EH (cell line): ENCODE measurements around the gene BYSL.

Source experiments
- DNase-seq: peaks from one replicate; pipeline ENCODE4 v3.0.0-alpha.2; 2015; ENCODE audit warnings: low read depth

Gene BYSL, protein sequence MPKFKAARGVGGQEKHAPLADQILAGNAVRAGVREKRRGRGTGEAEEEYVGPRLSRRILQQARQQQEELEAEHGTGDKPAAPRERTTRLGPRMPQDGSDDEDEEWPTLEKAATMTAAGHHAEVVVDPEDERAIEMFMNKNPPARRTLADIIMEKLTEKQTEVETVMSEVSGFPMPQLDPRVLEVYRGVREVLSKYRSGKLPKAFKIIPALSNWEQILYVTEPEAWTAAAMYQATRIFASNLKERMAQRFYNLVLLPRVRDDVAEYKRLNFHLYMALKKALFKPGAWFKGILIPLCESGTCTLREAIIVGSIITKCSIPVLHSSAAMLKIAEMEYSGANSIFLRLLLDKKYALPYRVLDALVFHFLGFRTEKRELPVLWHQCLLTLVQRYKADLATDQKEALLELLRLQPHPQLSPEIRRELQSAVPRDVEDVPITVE

DNA sequence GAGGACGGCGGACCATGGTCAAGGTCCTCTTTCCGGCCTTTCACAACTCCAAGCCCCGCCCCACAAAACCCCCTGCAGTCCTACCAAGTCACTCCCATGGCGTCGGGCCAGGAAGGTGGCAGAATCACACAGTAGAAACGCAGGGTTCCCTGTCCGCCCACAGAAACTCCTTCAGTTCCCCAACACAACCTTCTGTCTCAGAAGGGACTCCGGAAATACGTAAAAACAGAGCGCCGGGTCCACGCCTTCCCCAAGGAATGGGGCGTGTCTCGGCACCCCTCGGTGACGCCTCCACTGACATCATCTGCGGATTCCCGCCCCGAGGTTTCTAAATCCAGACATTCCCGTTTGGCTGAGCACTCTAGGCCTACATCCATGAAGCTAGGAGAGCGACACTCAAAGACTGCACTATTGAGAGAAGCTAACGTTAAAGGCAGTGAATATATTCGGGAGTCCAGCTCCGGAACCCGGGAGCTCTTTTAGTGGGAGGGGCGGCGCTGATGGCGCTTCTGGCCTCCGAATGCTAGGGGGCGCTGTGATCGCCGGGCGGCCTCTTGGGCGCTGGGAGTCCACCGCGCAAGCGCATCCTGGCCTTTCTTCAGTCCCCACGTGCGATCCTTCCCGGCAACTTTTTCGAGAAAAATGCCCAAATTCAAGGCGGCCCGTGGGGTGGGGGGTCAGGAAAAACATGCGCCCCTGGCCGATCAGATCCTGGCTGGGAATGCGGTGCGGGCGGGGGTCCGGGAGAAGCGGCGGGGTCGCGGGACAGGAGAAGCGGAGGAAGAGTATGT is at the start of gene BYSL, which contains the start of gene MED20:
Gene BYSL, plus strand, starts transcription at position 579 of the 791 bp plus-strand sequence. Its CDS starts 64 bp downstream, at position 643.
Gene MED20, minus strand, starts transcription at position 219 of the 791 bp plus-strand sequence. Its CDS starts 121 bp downstream, at position 98.
- DNase-seq: peak; percentile 95

DNA sequence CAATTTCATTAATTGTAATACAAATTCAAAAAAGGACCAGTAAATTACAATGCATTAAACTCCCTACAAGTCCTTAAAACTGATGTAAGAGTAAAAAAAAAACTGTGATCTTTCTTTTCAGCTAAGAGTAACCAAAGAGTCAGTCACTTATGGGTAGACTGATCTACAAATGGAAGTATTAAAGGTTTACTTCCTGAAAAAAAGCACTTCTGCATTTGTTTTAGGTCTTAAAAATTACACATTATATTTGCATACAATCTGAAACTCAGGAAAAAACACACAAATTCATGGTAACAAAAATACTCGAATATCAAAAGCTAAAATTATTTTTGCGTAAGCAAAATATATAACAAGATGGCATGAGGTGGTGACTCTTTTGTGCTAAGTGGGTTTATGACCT is 49.6 kb upstream of the BYSL start:
- DNase-seq: no peak

DNA sequence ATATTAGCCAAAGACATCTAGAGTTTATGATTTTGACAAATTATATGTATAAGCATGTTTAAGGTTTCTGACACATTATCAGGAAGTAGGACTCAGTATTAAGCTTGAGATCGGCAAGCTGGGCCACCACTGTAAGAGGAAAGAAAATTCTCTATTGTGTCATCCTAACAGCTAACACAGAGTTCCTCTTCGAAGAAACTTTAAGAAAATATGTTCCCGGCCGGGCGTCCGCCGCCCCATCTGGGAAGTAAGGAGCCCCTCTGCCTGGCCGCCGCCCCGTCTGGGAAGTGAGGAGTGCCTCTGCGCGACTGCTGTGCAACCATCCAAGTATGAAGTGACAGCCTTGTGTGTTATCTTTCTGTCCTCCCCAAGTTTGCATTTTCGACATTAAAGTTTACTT is 49.2 kb upstream of the BYSL start:
- DNase-seq: no peak

DNA sequence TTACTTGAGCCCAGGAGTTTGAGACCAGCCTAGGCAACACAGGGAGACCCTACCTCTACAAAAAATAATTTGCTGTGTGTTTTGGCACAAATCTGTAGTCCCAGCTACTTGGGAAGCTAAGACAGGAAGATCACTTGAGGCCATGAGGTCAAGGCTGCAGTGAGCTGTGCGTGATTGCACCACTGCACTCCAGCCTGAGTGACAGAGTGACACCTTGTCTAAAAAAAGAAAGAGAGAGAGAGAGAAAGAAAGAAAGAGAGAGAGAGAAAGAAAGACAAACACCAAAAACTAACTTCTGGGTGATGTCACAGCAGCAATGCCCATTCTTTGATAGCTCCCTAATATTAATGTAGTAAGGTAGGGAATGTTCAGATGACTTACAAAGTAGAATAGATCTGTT is 46.6 kb upstream of the BYSL start:
- DNase-seq: no peak

DNA sequence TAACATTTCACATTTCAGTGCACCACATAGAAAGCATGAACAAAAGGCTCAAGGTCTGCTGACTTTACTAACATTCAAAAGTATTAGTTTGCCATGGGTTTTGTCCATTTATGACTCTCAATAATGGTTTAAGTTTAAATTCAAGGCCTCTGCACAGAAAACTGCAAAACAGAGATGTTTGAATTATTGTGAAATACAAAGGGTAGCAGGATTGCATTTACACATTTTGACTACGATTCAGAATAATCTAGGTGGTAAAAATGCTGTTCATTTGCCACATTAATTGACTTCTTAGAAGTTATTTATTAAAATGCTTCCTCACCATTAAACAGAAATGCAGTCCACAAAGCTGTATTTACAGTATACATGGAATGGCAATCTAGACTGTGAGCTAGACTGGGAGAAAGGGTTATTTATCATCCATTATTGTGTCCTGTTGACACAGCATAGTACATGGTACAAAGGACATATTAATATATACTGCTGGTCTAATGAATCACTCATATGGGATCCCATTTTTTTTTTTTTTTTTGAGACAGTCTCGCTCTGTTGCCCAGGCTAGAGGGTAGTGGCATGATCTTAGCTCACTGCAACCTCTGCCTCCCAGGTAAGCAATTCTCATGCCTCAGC is 44.1 kb upstream of the BYSL start:
- DNase-seq: no peak

DNA sequence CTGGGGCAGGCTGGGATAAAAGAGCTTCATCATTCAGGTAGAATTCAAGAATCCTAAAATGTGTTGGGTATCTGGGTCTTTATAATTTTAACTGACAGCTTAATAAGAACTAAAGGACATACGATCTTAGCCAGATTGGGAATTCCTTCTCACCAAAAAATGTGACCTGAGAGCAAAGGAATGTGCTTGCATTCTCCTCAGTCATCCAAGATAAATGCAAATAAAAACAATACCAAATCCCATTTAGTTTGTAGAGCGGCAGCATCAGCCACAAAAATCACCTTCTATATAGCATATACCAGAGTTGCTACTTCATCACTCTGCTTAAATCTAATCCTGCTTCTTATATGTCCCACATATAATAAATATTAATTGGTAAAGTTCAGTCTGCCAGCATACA is 43.1 kb upstream of the BYSL start:
- DNase-seq: peak; percentile 77

DNA sequence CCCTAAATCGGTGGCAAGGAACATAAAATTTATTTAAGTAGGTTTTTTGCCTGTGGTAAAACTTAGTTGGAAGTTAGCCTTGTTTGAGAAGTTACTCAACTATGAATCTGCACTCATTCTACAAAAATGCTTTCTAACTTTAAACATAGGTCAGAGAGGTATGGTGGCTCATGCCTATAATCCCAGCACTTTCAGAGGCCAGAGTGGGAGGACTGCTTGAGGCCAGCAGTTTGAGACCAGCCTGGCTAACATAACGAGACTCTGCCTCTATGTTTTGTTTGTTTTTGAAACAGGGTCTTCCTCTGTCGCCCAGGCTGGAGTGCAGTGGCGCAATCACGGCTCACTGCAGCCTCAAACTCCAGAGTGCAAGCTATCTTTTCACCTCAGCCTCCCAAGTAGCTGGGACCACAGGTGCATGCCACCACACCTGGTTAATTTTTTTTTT is 42.3 kb upstream of the BYSL start:
- DNase-seq: peak; percentile 81

DNA sequence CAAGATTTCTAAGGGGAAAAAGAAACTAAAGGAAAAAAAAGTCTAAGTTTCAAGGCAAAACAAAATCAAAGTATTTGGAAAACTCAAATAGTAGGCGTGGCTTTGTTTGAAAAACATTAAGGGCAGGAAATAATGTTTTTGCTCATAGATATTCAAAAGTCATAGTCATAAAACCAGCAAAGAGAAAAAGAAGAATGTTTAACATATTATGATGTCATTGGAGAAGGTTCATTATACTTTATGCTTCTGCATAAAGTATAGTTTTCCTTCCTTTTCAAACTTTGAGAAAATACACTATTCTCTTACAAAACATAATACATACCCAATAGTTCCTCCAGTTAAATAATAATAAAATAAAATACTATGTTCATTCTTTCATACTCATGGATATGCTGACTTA is 39.8 kb upstream of the BYSL start:
- no peak for DNase-seq

DNA sequence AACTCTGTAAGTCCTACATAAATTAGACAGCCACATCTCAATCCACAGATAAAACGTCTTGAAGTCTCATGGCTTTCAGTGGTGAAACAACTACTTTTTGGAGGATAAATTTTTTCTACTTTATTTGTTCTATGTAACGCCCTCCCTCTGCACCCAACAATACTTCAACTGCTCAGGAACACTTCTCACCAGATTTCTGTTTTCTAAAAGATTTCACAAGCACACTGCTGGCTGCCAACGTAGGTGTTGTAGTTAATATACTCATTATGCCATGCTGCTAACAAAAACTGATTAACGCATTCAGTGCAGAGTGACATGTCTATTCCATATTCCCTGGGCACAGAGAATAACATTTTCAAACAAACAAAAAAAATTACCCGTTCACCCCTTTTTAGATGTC is 36.3 kb upstream of the BYSL start:
- DNase-seq: no peak

DNA sequence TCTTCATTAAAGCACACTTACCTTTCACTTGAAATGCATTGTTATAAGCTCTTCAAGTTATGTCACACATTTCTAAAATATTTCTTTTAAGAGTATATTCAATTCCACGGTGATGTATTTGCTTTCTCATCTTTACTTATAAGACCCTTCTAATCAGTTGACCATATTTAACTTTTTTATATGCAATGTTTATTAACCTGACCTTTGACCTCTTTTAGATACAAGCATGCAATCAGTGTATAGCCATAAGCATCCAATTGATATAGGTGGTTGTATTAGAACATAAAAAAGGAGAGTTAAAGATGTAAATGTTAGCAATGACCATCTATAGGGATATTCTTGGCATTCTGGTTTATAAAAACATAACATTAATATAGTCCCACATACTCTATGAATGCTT is 35.4 kb upstream of the BYSL start:
- DNase-seq: no peak

DNA sequence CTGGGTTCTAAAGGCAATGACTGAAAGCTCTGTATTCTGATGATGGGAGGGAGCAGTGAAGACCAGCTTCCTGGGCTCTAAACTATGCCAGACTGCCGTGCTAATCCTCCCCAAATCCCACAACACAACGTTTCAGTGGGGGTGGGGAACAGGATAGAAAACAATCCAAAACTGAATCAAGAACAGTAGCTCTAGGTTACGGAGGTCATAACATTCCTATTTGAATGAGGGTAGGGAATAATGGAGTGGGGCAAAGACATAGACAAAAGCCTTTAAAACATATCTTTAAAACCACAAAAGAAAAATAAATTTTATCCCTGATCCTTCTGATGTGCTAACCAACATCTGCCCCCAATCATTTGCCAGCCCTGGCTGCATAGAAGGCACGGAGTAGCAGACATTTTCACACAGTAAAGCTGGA is 34.0 kb upstream of the BYSL start:
- peak; percentile 36 for DNase-seq

DNA sequence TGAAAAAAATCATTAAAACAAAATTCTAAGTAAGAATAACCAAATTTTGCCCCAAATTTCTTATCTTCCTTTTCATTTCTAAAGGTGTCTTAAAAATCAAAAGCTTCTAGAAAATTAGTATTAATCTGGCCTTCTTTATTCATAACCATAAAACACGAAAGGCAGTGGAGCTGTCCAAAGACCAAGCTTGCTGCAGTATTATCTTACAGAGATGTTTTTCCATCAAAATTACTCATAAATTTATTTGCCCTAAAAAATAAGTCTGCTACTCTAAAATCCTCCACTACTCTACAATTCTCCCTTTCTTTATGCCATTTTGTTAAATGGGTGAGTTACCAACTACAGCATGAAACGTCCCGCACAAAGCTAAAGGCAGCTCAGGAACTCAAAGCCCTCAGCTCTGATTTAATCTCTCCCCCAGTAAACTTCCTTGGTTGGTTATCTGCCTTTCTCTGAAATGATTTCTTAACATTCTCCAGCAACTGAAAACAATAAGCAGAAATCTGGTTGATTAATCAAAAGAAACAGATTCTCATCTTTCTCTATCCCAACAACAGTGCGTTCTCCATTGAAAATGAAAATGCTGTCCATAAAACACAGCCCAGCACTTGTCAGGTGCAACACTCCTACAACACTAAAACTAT is 28.3 kb upstream of the BYSL start:
- no peak for DNase-seq

DNA sequence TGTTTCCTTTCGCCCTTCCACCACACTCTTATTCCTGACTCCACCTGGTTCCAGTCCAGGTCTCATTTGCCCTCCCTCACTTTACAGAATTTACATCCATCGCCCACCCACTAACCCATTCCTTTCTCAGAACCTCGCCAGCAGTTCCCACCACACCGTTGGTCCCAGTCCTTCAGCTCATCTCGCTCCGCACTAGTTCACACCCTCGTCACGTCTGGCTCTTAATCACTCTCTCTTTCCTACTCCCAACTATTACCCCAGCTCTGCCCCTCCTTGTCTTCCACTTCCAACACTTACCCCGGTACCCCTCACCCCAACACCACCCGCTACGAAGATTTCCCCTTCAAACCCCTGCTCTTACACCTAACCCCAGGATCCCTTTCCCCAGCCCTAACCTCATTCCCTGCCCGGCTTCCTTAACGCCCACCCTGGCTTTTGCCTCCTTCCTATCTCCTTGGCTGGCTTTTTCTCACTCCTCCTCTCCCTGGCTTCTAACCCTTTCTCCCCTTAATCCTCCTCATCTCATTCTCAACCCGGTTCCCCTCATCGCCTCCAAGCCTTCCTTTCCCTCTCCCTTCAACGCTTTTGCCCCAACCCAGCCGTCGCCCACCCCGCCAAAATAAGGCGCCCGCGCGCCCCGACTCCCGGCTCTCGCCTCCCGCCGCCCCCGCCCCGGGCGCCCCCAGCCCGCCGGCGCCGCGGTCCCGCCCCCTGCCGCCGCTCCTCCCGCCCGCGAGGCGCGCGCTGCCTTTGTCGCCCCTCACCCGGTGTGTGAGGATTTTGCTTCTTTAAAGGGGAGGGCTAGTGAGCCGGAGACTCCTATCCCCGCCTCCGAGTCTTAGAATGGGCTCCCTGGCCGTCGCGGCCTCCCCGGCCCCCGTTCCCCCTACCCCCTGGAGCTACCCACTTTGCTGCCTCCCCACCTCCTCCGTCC is 26.7 kb upstream of the BYSL start:
- DNase-seq: peak; percentile 20

DNA sequence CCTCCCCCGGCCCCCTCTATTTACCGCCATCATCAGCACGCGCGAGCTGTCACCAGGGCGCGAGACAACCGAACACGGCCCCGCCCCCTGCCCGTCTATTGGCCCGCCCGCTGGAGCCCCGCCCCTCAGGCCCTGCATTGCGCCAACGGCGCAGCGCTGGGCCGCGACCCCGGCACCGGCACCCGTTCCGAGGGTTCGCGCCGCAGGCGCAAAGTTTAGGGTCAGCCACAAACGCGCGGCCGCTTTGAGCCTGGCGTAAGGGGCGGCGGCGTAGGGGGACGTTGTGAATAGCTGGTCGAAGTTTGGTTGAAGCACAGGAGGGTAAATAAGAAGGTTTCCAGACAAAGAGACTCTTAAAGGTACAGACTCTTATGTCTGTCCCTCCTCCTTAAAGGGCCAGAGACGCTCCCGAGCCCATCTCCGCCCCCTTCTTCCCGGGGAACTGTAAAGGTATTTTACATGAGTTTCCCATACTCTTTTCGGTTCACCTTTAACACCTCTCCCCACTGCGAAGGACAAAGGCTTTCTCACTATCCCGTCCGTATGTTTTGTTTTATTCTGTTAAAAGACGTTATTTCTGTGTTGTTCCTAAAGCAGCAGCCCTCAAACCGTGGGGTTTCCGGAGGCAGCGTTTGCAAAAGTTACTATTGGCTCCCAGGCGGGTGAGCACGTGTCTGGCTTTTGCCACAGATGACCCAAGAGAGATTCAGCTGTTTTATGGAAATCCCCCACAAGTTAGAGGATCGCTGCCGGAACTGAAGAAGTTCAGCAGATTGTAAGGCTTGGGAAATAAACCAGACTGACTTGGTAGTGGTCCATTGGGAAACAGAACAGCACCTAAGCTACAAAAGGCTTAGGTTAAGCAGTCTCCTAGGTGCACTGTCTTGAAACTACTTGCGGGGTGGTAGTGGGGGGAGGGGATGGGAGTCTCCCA is 25.7 kb upstream of the BYSL start, which contains the start of gene USP49:
Gene USP49, minus strand, starts transcription at position 76 of the 934 bp plus-strand sequence. CDS start 88,392 bp downstream, outside the sequence.
- DNase-seq: peak; percentile 80

DNA sequence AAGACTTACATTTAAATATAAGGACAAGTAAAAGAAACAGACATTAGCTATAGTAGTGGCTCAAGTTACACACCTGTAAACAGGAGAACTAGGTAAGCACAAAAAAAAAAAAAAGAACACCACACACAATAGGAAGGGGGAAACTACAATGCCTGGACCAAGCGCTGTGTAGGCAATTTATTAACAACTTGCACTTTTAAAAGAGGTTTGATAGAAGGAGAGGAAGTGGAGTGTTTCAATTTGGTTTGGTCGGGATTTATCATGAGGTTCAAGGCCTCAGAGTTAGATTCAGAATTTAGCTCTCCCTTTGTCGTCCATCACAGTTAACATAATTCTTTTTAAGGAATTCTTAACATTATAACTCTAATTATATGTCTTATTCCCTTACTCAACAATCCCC is 25.0 kb upstream of the BYSL start:
- no peak for DNase-seq

DNA sequence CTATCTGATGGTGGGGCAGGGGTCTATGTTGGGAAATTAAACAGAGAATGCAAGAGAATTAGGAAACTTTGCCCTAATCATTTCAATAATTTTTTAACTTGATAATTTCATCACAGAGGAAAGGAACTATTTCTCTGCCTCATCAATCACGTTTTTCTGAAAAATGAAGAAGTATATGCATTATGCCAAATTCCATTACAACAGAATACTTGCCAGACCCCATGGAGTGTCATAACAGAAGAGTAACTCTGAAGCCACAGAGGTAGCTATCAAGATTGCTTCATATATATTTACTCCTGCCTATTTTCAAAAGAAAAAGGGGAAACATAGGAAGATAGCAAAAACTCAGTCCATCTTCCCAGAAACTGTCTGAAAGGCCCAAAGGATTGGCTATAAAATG is 20.4 kb upstream of the BYSL start:
- no peak for DNase-seq

DNA sequence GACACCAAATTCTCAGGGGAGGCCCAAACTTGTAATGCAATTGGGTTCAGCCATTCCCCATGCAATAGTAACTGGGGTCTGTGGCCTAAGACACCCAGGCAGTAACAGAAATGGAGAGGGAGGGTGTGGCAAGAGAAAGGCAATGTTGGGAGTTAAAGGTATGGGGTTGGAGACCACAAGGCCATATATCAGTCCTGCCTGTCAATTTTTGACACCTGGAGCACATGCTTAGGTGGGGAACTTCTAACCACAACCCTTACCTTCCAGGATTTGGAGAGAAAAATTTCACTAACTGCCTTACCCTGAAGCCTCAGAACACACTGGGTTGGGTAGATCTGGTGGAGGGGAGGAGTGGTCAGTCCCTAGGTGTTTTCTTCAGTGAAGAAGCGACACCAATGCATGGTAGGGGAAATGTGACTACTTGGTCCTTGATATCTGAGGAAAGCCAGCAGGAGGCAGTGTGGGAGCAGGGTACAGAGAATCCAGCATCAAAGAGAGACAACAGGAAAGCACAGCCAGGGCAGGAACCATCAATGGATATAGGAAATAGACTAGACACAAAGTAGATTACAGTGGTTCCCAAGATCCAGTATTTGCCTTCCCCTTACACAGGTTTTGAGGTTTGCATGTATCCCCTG is 19.3 kb upstream of the BYSL start:
- DNase-seq: peak; percentile 40

DNA sequence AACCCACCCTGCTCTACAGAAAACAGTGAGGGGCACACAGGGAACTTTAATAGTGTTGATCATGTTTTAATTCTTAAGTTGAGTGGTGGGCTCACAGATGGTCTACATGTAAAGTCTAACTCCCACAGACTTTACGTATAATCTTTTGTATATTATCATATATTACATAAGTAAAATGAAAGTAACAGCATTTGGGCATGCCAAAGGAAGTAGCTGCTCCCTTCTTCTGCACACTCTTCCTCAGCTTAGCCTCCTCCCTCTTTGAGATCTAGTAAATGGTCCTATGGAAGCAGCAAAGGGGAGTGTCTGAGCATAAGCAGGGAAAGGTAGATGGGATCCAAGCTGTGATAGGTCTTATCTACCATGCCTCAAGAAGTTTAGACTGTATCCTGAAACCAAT is 11.6 kb upstream of the BYSL start:
- no peak for DNase-seq

DNA sequence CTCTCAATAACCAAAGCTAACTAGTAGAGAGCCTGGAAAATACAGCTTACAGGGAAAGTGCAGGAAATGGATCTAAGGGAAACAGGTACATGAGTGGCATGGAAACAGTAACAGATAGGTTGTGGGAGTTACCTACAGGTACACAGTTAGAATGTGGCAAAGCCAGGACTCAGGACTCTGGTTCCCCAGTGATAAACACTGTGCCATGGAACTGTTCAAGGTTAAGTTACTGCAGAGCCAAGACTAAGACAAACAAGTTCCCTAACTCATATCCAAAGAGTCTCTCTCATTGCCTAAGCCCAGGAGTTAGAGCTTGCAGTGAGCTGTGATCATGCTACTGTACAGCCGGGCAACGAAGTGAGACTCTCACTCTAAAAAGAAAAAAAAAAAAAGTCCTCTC is 7.0 kb upstream of the BYSL start:
- DNase-seq: no peak
